Measurements from ENCODE around the gene CDC25A. TPM values are rescaled to one million over a fixed set of nuclear protein-coding genes. Genes with fewer than 3 reads are reported as not detected.

The CDC25A gene
- 4.6 TPM for total RNA-seq

GRCh38 chr3:48188266-48189201 lies at the start of gene CDC25A:
CDC25A (minus strand) TSS chr3:48188417; CDS start chr3:48187947, 470 bp downstream.

DNA sequence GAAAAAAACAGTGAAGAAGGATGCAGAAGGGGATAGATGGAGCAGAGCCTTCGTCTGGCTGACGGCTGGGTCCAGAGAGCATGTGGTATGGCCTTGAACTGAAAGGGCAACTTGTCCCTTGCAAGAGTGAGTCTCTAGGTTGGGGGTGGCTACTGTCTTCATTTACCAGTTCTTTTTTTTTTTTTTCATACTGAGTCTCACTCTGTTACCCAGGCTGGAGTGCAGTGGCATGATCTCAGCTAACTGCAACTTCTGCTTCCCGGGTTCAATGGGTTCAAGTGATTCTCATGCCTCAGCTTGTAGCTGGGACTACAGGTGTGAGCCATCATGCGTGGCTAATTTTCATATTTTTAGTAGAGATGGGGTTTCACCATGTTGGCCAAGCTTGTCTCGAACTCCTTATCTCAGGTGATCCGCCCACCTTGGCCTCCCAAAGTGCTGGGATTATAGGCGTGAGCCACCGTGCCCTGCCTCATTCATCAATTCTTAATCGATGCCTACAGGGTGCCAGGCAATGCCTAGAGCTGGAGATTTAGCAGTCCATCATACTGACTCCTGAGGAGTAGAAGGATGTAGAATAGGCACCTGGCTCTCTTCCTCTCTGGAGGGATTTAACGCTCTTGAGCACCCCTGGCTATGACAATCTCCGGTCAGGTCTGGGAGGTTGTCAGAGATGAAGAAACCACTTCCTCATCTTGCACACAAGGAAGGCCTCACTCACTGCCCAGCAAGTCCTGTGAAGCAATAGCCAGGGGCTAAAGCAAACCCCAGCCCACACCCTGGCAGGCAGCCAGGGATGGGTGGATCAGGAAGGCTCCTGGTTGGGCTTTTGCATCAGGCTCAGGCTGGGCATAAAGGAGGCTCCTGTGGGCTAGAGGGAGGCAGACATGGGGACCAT lies 34.6 kb upstream of the CDC25A start, which contains the start of gene CAMP:
TSS of gene CAMP (plus strand) at position 880 of the 898 bp plus-strand sequence. CDS start at position 897, 17 bp downstream.

Other genes with a start within 250 kb of the CDC25A start
- 172 TPM for gene MAP4, start 172.0 kb downstream of the CDC25A start, total RNA-seq
- not detected for gene CAMP, start 35.1 kb upstream of the CDC25A start, total RNA-seq
- 26.1 TPM for gene ZNF589, start 52.7 kb upstream of the CDC25A start, total RNA-seq
- gene NME6, start 113.0 kb upstream of the CDC25A start, total RNA-seq: 35.7 TPM
- not detected for gene SPINK8, start 145.2 kb upstream of the CDC25A start, total RNA-seq
- not detected for gene FBXW12, start 183.8 kb upstream of the CDC25A start, total RNA-seq
- 92.6 TPM for gene PLXNB1, start 241.7 kb upstream of the CDC25A start, total RNA-seq